GM19035 (cell line): Measurements from ENCODE around the gene STK26.
"Not testable (repeated sequence)": the region's sequence is repeated elsewhere in the genome, so short reads cannot be mapped to it uniquely, and the experiment has no call there.

ENCODE experiments used
- ATAC-seq: cut with Tn5 transposase; IDR thresholded peaks from one replicate; pipeline ENCODE4 v1.9.1; 2021; ENCODE audit not compliant: unreplicated experiment

Gene STK26

DNA sequence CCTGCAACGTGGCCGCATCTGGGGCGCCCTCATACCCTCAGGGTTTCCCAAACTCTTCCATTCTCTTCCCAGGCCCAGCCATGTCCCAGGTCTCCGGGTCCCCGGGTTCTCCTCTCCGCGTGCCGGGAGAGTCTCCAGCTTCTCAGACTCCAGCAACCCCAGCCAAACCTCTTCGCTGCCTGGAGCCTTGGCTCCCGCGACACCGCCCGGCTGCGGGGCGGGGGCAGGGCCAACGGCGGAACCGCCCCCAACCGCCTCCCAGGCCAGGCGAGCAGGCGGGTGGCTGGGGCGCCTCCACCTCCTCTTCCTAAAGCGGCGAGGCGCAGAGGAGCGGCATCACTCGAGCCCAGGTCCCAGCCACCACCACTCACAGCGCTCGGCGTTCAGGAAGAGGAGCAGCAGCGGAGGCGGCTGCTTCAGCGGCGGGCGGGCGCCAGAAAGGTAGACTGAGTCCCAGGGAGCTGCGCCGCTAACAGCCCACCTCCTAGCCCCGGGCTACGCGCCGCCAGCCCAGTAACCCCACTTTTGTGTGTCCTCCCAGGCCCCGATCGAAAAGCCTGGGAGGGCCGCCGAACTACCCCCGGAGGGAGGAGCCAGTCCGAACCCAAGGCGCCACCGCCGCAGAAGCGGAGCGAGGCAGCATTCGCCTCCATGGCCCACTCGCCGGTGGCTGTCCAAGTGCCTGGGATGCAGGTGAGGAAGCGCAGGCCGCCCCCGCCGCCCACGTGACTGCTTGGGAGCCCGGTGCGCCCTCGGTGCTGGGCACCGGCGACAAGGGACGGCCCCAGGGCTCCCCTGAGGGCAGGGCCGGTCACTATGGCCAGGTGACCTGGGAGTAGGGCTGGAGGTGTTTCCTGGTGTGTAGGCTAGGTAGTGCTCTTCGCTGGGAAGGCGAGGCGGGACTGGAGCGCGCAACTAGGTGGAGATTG lies at the start of gene STK26:
Gene STK26 (plus strand): TSS at position 336 of the 929 bp plus-strand sequence. CDS start 316 bp downstream, at position 652.
- peak; percentile 84 for ATAC-seq

DNA sequence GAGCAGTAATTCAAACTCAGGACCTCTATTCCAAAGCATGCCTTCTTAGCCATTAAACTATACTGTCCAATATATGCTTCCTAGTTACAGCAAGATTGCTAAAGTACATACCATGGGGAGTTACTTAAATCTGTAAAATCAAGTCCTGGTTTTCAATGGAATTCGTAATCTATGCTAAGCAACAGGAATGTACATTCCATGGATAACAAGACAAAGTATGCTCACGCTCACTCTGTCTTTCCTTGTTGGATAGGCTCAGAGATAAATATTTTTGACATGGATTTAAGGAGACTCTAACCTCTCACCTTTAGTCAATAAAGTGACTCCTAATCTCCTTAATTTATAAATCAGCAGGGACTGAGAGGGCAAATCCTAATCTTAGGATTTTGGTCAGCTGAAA lies 47.3 kb upstream of the STK26 start:
- no peak for ATAC-seq

DNA sequence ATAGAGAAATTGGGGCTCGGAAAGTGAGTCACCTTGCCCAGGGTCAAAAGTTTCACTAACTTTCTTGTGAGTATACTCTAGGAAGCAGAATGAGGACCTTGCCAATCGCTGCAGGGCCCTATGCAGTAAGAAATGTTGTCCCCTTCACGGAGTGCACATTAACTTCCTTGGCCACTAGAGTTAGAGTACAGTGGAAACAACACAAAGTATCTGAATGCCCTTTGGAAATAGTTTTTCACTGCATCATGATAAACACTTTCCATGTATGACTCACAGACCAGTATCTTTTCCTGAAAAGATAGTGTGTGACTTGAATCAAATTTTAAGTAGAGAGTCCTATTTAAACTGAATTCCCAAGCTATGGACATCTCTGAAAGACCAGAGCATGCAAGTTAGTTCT lies 45.5 kb upstream of the STK26 start:
- no peak for ATAC-seq

DNA sequence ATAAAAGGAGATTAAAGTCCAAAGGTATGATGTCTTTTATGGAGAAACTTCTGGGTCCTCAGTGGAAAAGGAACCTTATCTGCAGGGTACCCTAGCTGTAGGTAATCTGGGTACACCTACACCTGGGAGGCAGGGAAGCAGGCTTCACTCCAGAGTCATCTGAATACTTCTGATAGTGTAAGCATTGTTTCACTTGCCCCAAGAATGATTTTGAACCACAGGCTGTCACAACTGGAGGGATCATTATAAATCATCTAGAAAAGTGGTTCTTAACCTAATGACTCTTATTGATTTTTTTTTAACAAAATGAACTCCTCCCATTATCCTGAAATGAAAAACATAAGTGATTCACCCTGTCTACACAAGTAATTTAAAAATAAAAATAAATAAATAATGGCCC lies 44.0 kb upstream of the STK26 start:
- ATAC-seq: no peak

DNA sequence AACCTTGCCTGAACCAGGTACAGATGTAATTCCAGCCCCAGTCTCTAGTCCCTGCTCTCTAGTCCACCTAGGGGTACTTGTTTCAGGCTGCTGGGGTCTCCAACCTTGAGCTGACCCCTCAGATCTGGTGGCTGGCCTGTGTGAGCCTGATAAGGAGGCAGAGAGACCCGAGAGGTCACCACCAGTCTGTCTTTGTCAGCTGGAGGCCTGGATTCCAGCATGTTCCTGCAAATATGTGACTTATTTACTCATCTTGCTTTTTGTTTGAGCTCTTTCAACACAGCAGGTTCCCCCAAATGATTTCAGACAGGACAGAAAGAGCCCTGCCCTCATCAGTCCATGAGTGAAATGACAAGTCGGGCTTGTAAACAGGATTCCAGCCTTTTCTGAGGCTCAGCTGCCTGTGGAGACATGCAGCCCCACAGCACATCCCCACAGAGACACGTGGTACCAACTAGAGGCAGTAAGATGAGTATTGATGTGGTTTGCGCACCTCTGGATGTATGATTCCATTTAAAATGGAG lies 37.5 kb upstream of the STK26 start:
- no peak for ATAC-seq

DNA sequence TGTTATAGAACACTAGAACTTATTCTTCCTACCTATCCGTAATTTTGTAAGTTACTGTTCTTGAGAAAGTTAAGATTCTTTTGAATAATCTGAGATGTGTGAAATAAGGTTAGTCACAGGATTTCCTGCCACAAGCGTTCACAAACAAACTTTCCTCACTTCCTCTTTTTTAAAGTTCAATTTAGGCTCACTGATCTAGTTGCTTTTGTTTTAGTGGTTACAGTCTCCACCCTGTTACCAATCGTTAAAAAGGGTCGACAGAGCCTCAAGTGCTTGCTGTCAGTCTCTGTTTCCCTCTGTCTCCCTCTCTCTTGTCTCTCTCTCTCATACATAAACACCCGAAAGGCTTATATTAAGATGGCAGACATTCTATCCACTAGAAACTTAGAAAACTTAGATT lies 35.9 kb upstream of the STK26 start:
- ATAC-seq: peak; percentile 99

DNA sequence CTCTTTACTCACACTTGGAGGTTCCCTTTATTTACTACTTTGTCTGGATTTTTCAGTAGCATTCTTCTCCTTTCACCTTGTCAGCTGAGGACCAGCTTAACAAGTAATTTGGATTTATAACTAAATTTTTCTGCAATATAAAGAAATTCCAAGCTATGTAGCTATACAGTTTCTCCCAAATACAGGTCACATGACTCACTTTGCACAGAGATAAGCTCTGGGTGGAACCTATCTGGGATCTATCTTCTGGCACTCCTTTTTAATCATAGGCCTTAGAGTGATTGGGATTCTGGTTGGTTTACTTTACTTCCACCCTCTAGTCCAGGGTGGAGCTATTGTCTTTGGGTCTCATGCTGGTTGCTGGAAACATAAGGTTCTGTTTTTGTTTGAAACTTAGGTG lies 34.9 kb upstream of the STK26 start:
- ATAC-seq: no peak

DNA sequence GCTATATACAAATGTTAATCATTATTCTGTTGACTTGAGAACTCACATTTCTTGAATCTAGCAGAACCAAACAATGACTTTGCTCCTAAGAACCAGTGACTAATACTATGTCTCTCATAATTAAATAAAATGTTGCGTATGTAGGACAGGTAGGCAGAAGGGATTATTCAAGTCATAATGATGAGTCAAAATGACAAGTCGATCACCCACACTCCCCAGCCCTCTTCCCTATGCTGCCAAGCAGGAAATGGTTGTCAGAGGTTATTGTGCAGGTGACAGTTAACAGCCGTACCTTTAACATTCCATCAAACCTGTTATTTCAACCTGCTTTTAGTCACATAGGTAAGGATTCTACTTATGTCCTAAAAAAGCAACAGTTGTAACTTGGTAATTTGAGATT lies 22.0 kb upstream of the STK26 start:
- no peak for ATAC-seq

DNA sequence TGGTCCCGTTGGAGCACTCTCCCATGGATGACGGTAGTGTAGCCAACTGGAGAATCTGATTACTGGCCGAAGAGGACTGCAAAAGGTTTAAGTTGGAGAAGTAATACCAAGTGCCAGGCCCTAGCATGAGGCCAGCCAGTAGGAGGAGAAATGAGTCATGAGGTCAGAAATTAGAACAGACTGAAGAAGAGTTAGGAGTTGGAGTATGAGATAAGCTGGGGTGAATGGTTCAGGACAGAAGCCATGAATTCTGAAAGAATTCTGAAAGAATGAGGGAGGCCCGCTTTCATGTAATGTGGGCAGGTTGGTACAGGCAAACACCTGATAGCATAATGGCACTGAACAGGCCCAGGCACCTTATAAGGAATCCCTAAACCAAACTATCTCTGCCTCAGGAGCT lies 18.4 kb upstream of the STK26 start:
- ATAC-seq: no peak

DNA sequence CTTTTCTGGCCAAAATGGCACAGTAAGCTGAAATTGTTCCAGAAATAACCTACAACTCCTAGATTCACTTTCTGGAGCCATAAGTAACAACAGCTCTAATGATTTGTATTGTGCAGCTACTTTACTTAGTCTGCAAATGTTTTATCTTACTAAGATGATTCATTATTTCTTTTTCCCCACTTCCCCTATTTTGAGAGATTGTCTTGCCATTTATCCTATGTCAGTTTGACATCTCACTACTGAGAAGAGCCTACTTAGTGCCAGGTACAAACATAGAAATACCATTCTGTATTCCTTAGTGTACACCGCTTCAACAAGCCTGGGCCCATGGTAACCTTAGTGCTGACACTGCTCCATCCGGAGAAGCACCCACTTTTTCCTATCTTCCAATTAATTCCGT lies 13.8 kb upstream of the STK26 start:
- no peak for ATAC-seq

DNA sequence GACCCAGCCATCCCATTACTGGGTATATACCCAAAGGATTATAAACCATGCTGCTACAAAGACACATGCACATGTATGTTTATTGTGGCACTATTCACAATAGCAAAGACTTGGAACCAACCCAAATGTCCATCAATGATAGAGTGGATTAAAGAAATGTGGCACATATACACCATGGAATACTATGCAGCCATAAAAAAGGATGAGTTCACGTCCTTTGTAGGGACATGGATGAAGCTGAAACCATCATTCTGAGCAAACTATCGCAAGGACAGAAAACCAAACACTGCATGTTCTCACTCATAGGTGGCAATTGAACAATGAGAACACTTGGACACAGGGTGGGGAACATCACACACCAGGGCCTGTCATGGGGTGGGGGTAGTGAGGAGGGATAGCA lies 12.9 kb upstream of the STK26 start:
- ATAC-seq: not testable (repeated sequence)

DNA sequence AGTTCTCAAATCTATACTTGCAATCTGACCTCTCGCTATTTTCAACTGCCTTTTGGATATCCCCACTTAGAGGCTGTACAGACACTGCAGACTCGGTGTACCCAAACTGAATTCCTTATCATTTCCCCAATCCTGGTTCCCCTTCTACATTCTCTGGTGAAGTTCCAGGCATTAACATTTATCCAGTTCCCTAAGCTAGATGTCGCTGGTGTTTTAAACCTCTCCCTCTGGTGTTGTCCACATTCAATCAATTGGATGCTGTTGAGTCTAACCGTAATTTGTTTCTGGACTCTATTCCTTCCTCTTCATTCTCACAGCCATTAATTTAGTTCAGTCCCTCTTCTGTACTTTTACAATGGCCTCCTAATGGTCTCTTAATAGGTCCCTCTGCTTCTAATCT lies 7.2 kb upstream of the STK26 start:
- ATAC-seq: no peak

DNA sequence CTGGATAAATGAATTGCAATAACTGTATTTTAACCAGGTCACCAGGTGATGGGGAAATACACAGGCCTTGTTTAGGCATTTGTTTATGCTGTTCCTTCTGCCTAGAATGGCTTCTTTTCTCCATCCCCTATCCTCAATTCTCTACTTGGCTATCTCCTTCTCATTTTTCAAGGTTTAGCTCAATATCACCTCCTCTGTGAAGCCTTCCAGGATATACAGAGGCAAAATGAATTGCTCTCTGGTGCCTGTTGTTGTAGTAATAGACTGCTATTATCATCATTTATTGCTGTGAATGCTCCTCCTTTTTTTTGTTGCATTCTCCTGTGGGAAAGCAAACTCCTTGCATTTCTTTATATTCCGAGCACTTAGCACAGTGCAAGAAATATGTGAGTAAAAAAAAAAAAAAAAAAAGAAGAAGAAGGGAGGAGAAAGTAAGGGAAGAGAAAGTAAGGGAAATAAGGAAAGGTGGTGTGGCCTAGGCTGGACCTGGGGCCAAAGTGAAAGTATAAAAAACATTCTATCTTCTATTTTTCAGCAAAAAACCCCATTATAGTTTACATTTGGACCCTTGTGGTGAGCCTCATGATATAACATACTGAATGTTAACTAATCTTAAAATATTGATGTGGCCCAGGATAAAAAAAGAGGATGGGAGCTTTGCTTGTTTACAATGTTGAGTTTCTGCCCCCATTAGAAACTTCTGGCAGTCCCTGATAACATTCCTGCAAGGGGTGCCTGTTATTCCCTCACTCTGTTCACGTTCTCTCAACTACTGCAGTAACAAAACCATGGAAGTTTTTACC lies 6.3 kb upstream of the STK26 start:
- ATAC-seq: no peak

DNA sequence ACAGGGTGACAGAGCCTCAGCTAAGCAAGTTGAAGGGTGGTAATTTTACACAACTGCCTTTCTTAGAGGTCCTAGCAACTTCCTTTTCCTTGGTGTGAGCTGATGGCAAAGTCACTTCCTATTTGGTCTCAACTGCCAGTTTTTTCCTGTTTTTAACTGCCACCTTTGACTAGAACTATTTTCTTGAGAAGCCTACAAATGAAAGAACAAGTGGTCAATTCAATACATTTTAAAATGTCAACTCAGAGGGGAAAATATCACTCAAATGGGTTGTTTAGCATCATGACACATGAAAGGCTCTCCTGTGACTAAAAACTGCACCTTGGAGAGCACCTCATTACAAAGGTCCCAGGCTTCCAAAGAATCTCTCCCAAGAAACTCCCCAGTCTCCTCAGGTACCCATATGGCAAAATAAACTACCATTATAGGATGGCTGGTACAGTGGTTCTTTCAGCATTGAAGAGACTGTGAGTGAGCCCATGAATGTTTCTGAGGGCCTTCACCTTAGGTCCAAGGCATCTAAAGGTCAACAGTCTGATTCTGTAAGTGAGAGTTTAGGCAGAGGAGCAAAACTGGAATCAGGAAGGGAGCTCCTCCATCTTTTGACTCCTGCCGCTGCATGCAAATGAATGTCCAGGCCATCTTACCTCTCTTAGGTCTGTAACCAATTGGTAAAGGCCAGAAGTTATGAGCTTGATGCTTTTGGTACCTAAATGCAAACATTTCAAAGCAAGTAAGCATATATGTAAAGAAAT lies 5.5 kb upstream of the STK26 start:
- ATAC-seq: no peak

DNA sequence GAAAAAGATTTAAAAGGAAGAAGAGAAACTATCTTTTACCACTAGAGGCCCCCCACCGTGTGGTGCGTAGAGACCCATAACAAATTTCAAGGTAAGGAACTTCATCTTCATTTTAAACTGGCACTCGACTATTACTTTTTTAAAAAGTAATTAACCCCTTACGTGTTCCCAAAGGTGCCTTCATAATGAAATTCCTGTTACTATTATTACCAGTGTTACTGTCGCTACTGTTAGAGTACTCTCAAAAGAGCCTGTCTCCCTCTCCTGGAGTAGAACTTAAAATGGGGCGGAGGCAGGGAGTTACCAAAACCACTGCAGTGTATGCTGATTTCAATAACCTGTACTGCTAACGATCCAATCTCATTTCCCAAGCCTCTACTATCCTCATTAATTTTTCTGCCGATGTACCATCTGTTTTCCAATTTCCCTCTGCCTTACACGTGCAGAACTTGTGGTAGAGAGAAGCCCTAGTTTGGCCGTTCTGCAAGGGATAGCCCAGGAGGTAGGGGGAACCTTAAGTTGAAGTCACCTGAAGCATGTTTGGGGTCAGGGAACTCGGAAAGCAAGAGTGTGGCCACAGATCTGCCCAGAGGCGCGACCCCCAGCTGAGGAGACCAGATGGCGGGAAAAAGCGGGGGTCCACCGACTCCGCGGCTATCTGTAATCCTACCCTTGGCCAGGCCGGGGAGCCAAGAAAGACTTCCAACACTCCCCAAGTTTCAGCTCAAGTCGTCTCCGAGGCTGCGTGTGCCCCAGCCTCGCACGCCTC lies 720 bp upstream of the STK26 start:
- ATAC-seq: peak; percentile 24

DNA sequence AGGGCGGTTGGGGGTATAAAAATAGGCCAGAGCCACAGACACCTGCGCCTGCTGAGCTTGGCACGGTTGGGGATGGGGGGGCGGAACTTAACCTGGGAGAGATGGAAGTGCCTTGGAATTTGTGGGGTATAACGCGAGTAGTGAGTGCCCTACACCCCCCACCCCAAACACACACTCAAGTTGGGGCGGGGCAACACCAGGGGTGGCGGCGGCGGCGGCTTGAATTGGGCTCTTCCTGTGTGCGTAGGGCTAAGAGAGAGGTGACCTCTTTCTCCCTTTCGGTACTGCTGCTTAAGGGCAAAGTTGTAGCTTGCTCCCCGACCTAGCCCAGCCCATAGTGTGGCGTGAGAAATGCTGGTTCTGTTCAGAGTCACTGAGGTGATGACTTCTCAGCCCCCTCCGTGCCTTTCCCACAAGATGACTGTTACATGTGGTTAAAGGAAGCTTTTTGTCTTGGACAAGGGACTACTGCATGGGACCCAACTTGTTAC lies 839 bp downstream of the STK26 start:
- peak; percentile 39 for ATAC-seq

DNA sequence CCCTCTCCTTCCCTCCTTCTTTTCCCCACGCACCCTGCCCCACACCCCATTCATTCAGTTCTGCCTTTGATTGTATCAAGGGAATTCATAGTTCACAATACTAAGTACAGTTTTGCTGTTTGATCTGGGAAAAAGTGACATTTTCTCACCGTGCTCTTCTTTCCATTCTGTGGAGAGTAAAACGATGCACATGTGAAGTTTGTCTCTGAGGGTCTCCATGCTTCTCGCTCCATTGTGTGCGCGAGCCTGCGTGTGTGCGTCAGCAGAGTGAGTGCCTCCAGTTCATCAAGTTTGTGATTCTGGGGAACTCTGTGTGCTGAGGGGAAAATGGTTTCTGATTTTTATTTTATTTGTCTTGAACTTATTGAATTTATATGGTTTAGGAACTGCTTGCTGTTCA lies 1.9 kb downstream of the STK26 start:
- no peak for ATAC-seq

DNA sequence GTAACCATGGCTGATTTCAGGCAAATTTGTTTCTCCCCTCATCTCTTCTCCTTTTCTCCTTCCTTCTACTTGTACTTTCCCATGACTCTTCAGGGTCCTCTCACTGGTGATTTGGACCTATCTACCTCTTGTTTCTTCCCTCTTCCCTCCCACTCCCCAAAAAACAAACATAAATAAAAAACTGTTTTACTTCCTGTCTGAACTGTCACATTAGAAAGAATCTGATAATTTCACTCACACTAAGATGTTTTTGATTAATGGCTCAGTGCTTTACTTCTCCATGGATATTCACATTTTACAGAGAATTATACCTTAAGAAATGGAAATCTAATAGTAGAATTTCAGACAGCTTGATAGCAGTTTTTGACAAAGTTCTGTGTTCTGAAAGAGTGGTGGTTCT lies 7.2 kb downstream of the STK26 start:
- ATAC-seq: no peak

DNA sequence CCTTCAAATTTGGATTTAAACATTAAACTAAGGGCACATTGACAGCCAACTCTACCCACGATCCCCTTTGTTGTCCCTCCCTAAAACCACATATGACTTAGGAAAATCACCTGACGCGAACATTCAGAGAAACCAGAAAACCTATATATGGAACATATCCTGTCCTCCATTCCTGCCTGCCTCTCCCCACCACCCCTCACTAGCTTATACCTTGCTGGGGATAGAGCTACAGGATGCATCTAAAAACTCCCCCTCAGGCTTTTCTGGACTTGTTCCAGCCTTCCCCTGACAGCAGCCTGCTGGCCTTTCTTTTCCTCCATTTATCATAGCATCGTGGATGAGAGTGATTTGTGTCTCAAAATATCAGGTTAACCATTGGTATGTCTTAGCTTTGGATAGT lies 8.8 kb downstream of the STK26 start:
- no peak for ATAC-seq

DNA sequence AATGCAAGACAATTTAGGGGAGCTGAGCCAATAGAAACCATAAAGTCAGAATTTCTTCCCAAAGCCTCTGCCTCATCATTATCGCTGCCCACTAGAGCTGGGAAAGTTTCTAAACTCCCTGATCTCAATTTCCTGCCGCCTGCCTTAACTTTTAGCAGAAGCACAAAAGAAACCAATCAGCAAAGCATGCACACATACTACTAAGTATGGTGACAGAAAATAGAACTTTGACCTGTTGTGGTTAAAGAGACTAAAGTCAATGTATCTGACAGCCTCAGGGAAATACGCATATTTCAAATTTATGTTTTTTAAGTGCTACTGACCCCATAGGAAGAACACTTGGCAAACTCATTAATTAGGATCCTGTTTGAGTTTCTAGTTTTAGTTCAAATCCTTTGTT lies 10.1 kb downstream of the STK26 start:
- ATAC-seq: no peak
